ENCODE results near the gene LDHD. TPM values are rescaled to one million over a fixed set of nuclear protein-coding genes. Genes with fewer than 3 reads are reported as not detected.

Gene LDHD
- total and polyA plus RNA-seq, 9 of the 15 experiments (the other 6 are each of a cell fraction or from before 2014, with no cell fraction given) = 0.19 to 0.86 (median 0.54) TPM; not detected in 3

- TF ChIP-seq SMAD4 (CRISPR knock-in tag; conservative IDR thresholded peaks at IDR 0.05) (peak; percentile 64; the same call in 1 of the 2 replicates), ZNF282 (CRISPR knock-in tag; IDR thresholded peaks at IDR 0.05) (no peak), NR2C2 (CRISPR knock-in tag; IDR thresholded peaks at IDR 0.05) (peak; percentile 63; the same call in 1 of the 2 replicates), NR2C2 (tag; IDR thresholded peaks at IDR 0.05) (peak; percentile 81), NR4A1 (CRISPR knock-in tag; IDR thresholded peaks at IDR 0.05) (no peak), NR4A1 (tag; IDR thresholded peaks at IDR 0.05) (peak; percentile 72; the same call in 1 of the 2 replicates), ZFP91 (CRISPR knock-in tag; IDR thresholded peaks at IDR 0.05) (no peak), CREB3 (tag; conservative IDR thresholded peaks at IDR 0.05; ENCODE audit: low read depth) (no peak), FOXP1 (CRISPR knock-in tag; IDR thresholded peaks at IDR 0.05) (no peak), GABPB1 (CRISPR knock-in tag; IDR thresholded peaks at IDR 0.05) (peak; percentile 83), DPF2 (IDR thresholded peaks at IDR 0.05) (no peak; the same call in 1 of the 2 replicates), ZBTB7A (IDR thresholded peaks at IDR 0.05; ENCODE audit: borderline replicate concordance, control insufficient read depth, low read depth, low read length) (peak; percentile 86), DNMT1 (IDR thresholded peaks at IDR 0.05) (no peak), ZNF175 (CRISPR knock-in tag; IDR thresholded peaks at IDR 0.05; ENCODE audit: low read depth) (no peak), FOXA1 (IDR thresholded peaks at IDR 0.05; ENCODE audit: borderline replicate concordance) (no peak), ARHGAP35 (IDR thresholded peaks at IDR 0.05; ENCODE audit: partially characterized antibody) (no peak), ZBTB2 (IDR thresholded peaks at IDR 0.05) (0 out of 2 replicates have a peak, but pooled peaks have one; percentile 40), MYBL2 (IDR thresholded peaks at IDR 0.05; ENCODE audit: low read depth) (no peak), MYBL2 (CRISPR knock-in tag; IDR thresholded peaks at IDR 0.05; ENCODE audit: borderline replicate concordance) (no peak), NUFIP1 (IDR thresholded peaks at IDR 0.05; ENCODE audit: partially characterized antibody) (no peak), ATF4 (CRISPR knock-in tag; IDR thresholded peaks at IDR 0.05) (no peak), ZNF764 (CRISPR knock-in tag; IDR thresholded peaks at IDR 0.05; ENCODE audit: low read depth) (no peak), SMAD3 (CRISPR knock-in tag; conservative IDR thresholded peaks at IDR 0.05) (no peak)
Observed at GRCh38 chr16:75148311-75149195, 32.0 kb upstream of the LDHD start, which contains the start of gene ZFP1 (continued).
